Muscle layer of colon (tissue), 2 donors: ENCODE results near the gene CRLF3.
"Not testable (repeated sequence)": the region's sequence is repeated elsewhere in the genome, so short reads cannot be mapped to it uniquely, and the experiment has no call there.

ENCODE experiments used
- H3K27ac ChIP-seq: one replicate; pipeline ENCODE4 v1.7.0; 2013; ENCODE audit warnings: low read depth, mild to moderate bottlenecking, low read length, moderate library complexity
- H3K27me3 ChIP-seq, 2 donors: one replicate each; pipeline ENCODE4 v1.7.0; 2013; ENCODE audit warnings: low read length in 2 of 2, mild to moderate bottlenecking in 2 of 2; ENCODE audit not compliant: insufficient read depth in 2 of 2, control insufficient read depth in 1 of 2
- H3K36me3 ChIP-seq: one replicate; pipeline ENCODE4 v1.7.0; 2013; ENCODE audit warnings: mild to moderate bottlenecking, low read length; ENCODE audit not compliant: insufficient read depth
- H3K4me1 ChIP-seq: one replicate; pipeline ENCODE4 v1.7.0; 2013; ENCODE audit warnings: mild to moderate bottlenecking, low read length; ENCODE audit not compliant: insufficient read depth
- H3K4me3 ChIP-seq, 2 donors: one replicate each; pipeline ENCODE4 v1.7.0; 2013; ENCODE audit warnings: low read length in 2 of 2, low read depth in 1 of 2, mild to moderate bottlenecking in 1 of 2, moderate library complexity in 1 of 2
- H3K9ac ChIP-seq: one replicate; pipeline ENCODE4 v1.7.0; 2013; ENCODE audit warnings: low read length
- H3K9me3 ChIP-seq: one replicate; pipeline ENCODE4 v1.7.0; 2013; ENCODE audit warnings: mild to moderate bottlenecking, low read length
- donor health status: abdominal sarcoma.
- donor health status: Adenocarcinoma of cecum.

CRLF3 gene

GRCh38 chr17:30734153-30734552, 90.3 kb downstream of the CRLF3 start:
- not testable (repeated sequence) for H3K9me3 ChIP-seq, H3K4me3 ChIP-seq, H3K36me3 ChIP-seq, H3K27me3 ChIP-seq, H3K27ac ChIP-seq, H3K4me1 ChIP-seq, H3K9ac ChIP-seq
